HEK293 (cell line): ENCODE measurements around the gene RSU1.

Experiments used
- CTCF ChIP-seq: fragments of 450-650 bp; formaldehyde crosslinking; IDR thresholded peaks from 2 replicates; pipeline ENCODE4 v1.5.1; 2016; ENCODE audit warnings: missing biosample characterization, missing genetic modification characterization
- MEIS1 ChIP-seq: sonication (generic); formaldehyde crosslinking; IDR thresholded peaks from 2 replicates; pipeline ENCODE4 v1.8.1; 2022; ENCODE audit warnings: missing genetic modification reagents, mild to moderate bottlenecking, borderline replicate concordance
- ZBTB7A ChIP-seq: fragments of 450-650 bp; formaldehyde crosslinking; IDR thresholded peaks from 2 replicates; pipeline ENCODE4 v1.5.1; 2016; ENCODE audit warnings: low read depth, missing biosample characterization, missing genetic modification characterization
- ZNF214 ChIP-seq: fragments of 450-650 bp; formaldehyde crosslinking; IDR thresholded peaks from 2 replicates; pipeline ENCODE4 v1.5.1; 2017; ENCODE audit warnings: missing biosample characterization, mild to moderate bottlenecking, missing genetic modification characterization, borderline replicate concordance
- ZNF645 ChIP-seq: fragments of 450-650 bp; formaldehyde crosslinking; IDR thresholded peaks from 2 replicates; pipeline ENCODE4; 2016; ENCODE audit warnings: missing biosample characterization, missing genetic modification characterization
- TF ChIP-seq, protein P1 (sequence below): fragments of 450-650 bp; IDR thresholded peaks from 2 replicates; pipeline ENCODE4 v1.5.1; 2018; ENCODE audit warnings: missing biosample characterization, missing genetic modification characterization
- TF ChIP-seq, protein P2 (sequence below): fragments of 450-650 bp; formaldehyde crosslinking; IDR thresholded peaks from 2 replicates; pipeline ENCODE4 v1.5.1; 2016; ENCODE audit warnings: missing biosample characterization, missing genetic modification characterization, borderline replicate concordance
- TF ChIP-seq, protein P3 (sequence below): fragments of 450-650 bp; formaldehyde crosslinking; IDR thresholded peaks from 2 replicates; pipeline ENCODE4 v1.5.1; 2016; ENCODE audit warnings: missing biosample characterization, missing genetic modification characterization, low read depth
- TF ChIP-seq, protein P4 (sequence below): fragments of 450-650 bp; formaldehyde crosslinking; IDR thresholded peaks from 2 replicates; pipeline ENCODE4 v1.5.1; 2016; ENCODE audit warnings: missing biosample characterization, missing genetic modification characterization

DNA sequence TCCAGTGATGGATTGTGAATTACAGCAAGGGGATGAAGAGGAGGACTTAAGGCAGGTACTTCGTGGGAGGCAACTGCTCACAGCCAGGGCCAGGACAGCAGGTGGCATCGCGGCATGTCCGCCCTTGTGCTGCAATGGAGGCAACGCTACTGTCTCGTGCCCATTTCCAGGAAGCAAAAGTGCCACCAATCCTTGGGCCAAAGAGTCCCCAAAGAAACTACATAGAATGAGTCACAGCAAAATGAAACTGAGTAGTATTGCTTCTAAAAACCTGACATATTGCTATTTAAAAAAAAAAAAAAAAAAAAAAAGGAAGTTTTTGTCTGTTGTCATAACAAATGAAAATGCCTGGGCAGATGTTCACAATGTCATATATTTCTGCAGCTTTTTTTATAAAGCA lies 46.6 kb downstream of the RSU1 start:
- TF ChIP-seq, protein P1, sequence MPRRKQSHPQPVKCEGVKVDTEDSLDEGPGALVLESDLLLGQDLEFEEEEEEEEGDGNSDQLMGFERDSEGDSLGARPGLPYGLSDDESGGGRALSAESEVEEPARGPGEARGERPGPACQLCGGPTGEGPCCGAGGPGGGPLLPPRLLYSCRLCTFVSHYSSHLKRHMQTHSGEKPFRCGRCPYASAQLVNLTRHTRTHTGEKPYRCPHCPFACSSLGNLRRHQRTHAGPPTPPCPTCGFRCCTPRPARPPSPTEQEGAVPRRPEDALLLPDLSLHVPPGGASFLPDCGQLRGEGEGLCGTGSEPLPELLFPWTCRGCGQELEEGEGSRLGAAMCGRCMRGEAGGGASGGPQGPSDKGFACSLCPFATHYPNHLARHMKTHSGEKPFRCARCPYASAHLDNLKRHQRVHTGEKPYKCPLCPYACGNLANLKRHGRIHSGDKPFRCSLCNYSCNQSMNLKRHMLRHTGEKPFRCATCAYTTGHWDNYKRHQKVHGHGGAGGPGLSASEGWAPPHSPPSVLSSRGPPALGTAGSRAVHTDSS: no peak
- TF ChIP-seq ZBTB7A (tag by site-specific recombination) (no peak), MEIS1 (CRISPR knock-in tag) (no peak), ZNF214 (tag by site-specific recombination) (no peak), CTCF (tag by site-specific recombination) (no peak), ZNF645 (tag by site-specific recombination) (no peak)
- TF ChIP-seq, protein P2, sequence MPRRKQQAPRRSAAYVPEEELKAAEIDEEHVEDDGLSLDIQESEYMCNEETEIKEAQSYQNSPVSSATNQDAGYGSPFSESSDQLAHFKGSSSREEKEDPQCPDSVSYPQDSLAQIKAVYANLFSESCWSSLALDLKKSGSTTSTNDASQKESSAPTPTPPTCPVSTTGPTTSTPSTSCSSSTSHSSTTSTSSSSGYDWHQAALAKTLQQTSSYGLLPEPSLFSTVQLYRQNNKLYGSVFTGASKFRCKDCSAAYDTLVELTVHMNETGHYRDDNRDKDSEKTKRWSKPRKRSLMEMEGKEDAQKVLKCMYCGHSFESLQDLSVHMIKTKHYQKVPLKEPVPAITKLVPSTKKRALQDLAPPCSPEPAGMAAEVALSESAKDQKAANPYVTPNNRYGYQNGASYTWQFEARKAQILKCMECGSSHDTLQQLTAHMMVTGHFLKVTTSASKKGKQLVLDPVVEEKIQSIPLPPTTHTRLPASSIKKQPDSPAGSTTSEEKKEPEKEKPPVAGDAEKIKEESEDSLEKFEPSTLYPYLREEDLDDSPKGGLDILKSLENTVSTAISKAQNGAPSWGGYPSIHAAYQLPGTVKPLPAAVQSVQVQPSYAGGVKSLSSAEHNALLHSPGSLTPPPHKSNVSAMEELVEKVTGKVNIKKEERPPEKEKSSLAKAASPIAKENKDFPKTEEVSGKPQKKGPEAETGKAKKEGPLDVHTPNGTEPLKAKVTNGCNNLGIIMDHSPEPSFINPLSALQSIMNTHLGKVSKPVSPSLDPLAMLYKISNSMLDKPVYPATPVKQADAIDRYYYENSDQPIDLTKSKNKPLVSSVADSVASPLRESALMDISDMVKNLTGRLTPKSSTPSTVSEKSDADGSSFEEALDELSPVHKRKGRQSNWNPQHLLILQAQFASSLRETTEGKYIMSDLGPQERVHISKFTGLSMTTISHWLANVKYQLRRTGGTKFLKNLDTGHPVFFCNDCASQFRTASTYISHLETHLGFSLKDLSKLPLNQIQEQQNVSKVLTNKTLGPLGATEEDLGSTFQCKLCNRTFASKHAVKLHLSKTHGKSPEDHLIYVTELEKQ (tag by site-specific recombination): no peak
- TF ChIP-seq, protein P3, sequence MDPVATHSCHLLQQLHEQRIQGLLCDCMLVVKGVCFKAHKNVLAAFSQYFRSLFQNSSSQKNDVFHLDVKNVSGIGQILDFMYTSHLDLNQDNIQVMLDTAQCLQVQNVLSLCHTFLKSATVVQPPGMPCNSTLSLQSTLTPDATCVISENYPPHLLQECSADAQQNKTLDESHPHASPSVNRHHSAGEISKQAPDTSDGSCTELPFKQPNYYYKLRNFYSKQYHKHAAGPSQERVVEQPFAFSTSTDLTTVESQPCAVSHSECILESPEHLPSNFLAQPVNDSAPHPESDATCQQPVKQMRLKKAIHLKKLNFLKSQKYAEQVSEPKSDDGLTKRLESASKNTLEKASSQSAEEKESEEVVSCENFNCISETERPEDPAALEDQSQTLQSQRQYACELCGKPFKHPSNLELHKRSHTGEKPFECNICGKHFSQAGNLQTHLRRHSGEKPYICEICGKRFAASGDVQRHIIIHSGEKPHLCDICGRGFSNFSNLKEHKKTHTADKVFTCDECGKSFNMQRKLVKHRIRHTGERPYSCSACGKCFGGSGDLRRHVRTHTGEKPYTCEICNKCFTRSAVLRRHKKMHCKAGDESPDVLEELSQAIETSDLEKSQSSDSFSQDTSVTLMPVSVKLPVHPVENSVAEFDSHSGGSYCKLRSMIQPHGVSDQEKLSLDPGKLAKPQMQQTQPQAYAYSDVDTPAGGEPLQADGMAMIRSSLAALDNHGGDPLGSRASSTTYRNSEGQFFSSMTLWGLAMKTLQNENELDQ (tag by site-specific recombination): no peak
- TF ChIP-seq, protein P4, sequence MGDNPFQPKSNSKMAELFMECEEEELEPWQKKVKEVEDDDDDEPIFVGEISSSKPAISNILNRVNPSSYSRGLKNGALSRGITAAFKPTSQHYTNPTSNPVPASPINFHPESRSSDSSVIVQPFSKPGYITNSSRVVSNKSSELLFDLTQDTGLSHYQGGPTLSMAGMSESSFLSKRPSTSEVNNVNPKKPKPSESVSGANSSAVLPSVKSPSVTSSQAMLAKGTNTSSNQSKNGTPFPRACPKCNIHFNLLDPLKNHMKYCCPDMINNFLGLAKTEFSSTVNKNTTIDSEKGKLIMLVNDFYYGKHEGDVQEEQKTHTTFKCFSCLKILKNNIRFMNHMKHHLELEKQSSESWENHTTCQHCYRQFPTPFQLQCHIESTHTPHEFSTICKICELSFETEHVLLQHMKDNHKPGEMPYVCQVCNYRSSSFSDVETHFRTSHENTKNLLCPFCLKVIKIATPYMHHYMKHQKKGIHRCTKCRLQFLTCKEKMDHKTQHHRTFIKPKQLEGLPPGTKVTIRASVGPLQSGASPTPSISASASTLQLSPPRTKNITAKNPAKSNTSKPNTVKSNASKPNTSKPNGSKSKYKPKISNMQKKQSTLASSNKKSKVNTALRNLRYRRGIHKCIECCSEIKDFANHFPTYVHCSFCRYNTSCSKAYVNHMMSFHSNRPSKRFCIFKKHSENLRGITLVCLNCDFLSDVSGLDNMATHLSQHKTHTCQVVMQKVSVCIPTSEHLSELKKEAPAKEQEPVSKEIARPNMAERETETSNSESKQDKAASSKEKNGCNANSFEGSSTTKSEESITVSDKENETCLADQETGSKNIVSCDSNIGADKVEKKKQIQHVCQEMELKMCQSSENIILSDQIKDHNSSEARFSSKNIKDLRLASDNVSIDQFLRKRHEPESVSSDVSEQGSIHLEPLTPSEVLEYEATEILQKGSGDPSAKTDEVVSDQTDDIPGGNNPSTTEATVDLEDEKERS (tag by site-specific recombination): no peak
